Measurements from ENCODE around the gene ROBO2. TPM values are rescaled to one million over a fixed set of nuclear protein-coding genes. Genes with fewer than 3 reads are reported as not detected.

The ROBO2 gene
- total RNA-seq, 1 donor from 2014 or later: 330 TPM

DNA sequence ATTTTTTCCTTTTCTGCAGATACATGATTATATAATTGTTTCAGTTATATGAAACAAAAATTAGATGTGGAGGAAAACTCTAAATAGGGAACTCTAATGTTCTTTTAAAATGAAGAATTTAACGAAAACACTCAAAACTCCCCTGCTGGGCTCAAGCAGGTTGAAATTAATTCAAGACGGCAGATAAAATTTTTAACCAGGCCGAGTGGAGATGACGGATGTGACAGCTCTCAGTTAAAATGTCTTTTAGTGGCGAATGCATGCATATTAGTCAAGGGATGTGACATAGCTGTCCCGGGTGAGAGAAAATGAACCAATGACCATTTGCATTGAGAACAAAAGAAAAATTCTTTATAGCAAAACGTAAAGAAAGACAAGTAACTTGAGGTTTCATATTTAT lies 110.1 kb downstream of the ROBO2 start:
- peaks cover 2% of the 10 kb centered on the region for H3K27me3 Mint-ChIP-seq (ENCODE audit: unreplicated experiment)
- peak overlapping the region; percentile 43 for H3K4me3 Mint-ChIP-seq (ENCODE audit: unreplicated experiment)
- TF ChIP-seq, protein P1, sequence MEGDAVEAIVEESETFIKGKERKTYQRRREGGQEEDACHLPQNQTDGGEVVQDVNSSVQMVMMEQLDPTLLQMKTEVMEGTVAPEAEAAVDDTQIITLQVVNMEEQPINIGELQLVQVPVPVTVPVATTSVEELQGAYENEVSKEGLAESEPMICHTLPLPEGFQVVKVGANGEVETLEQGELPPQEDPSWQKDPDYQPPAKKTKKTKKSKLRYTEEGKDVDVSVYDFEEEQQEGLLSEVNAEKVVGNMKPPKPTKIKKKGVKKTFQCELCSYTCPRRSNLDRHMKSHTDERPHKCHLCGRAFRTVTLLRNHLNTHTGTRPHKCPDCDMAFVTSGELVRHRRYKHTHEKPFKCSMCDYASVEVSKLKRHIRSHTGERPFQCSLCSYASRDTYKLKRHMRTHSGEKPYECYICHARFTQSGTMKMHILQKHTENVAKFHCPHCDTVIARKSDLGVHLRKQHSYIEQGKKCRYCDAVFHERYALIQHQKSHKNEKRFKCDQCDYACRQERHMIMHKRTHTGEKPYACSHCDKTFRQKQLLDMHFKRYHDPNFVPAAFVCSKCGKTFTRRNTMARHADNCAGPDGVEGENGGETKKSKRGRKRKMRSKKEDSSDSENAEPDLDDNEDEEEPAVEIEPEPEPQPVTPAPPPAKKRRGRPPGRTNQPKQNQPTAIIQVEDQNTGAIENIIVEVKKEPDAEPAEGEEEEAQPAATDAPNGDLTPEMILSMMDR (IDR thresholded peaks at IDR 0.05; ENCODE audit: partially characterized antibody, unreplicated experiment): no peak
- peaks cover 4% of the 10 kb centered on the region for H3K9me3 Mint-ChIP-seq (ENCODE audit: unreplicated experiment)
- no peaks in the 10 kb centered on the region for H3K36me3 Mint-ChIP-seq (ENCODE audit: unreplicated experiment)
- peaks cover 33% of the 10 kb centered on the region for H3K4me1 Mint-ChIP-seq (ENCODE audit: low read depth, unreplicated experiment)
- no peak for DNase-seq
- peak overlapping the region; percentile 43 for H3K27ac Mint-ChIP-seq (ENCODE audit: unreplicated experiment)

DNA sequence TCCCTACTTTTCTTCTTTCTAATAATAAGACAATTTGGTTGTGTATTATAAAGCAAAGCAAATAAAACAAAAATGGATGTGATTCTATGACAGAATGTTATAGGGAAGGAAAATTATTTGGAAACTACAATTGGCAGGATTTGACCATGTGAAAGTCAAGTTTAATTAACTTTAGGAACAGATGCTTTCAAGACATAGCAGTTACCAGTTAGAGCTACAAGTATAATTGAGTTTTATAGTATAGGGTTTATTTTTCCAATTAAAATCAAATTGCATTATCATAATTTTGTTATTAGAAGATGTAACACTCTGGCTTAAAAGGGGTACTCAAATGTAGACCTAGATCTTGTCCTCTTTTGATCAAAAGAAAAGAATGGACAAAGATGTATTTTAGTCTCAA lies 110.9 kb downstream of the ROBO2 start:
- H3K4me1 Mint-ChIP-seq (ENCODE audit: low read depth, unreplicated experiment): peaks cover 33% of the 10 kb centered on the region
- H3K27me3 Mint-ChIP-seq (ENCODE audit: unreplicated experiment): peaks cover 2% of the 10 kb centered on the region
- no peak overlapping the region for H3K27ac Mint-ChIP-seq (ENCODE audit: unreplicated experiment)
- H3K9me3 Mint-ChIP-seq (ENCODE audit: unreplicated experiment): peaks cover 4% of the 10 kb centered on the region
- DNase-seq: no peak
- no peaks in the 10 kb centered on the region for H3K36me3 Mint-ChIP-seq (ENCODE audit: unreplicated experiment)
- no peak overlapping the region for H3K4me3 Mint-ChIP-seq (ENCODE audit: unreplicated experiment)
- TF ChIP-seq, protein P1 (IDR thresholded peaks at IDR 0.05; ENCODE audit: partially characterized antibody, unreplicated experiment): no peak

DNA sequence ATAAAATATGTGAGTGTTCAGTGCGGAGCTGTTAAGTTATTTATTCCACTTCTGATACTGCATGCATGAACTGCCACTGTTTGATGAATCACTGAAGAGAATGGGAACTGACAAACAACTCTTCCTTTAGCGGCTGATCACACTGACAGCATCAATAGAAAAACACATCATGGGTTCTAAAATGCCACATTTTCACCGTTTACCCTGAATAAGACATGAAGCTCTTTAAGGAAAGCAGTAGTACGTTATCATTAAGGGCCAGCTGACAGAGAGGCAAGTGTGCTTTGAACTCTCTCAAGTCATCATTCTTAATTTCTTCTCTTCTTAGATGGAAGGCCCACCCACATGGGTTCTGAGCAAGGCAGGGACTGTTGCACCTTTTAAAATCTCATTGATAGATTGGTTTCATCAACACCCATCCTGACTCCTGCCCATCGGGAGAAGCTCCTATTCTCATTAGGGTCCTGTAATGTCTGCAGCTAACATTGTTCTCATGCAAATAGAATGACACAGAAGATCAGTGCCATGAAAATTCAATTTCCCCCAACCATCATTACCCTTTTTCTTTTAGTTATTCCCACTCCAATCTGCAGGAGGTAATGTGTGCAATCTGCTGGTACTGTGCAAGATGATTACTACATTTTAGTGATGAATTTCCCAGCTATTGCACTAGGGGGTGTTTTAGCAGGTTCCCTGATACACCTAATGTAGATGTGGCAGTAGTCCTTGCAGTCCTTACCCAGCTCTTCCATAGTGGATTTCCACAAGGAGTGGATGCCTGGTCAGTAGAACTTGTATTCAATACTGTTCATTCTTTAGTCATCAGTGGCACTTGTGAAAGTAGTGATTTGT lies 119.1 kb downstream of the ROBO2 start:
- Mint-ChIP-seq H3K4me1 (ENCODE audit: low read depth, unreplicated experiment) (peaks cover 35% of the 10 kb centered on the region), H3K9me3 (ENCODE audit: unreplicated experiment) (no peaks in the 10 kb centered on the region), H3K27me3 (ENCODE audit: unreplicated experiment) (peaks cover 1% of the 10 kb centered on the region), H3K4me3 (ENCODE audit: unreplicated experiment) (no peak overlapping the region), H3K36me3 (ENCODE audit: unreplicated experiment) (no peaks in the 10 kb centered on the region), H3K27ac (ENCODE audit: unreplicated experiment) (no peak overlapping the region)
- no peak for DNase-seq
- TF ChIP-seq, protein P1 (IDR thresholded peaks at IDR 0.05; ENCODE audit: partially characterized antibody, unreplicated experiment): peak; percentile 20

DNA sequence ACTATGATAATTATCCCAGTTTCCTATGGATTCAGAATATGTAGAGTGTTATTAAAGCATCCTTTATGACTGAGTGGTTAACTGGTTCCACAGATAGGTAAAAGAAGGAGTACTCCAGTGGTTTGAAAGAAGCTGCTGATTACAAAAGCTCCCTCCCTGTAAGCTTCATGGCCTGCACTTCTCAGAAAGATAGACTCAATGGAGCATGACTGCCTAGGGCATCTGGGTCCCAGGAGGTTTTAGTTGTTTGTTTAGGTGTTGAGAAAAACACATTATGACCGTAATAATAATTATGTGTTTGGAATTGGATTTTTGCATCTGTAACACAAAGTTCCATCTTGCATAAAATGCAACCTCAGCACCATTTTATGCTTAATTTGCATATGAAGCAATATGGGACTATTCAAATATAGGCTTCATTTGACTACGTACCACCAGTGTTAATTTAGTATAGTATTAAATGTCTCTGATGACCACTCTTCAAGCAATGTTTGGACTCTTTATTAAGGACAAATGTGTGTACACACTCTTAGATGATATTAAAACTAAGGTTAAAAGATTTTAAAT lies 121.1 kb downstream of the ROBO2 start:
- TF ChIP-seq, protein P1 (IDR thresholded peaks at IDR 0.05; ENCODE audit: partially characterized antibody, unreplicated experiment): no peak
- Mint-ChIP-seq H3K9me3 (ENCODE audit: unreplicated experiment) (no peaks in the 10 kb centered on the region), H3K4me3 (ENCODE audit: unreplicated experiment) (no peak overlapping the region), H3K4me1 (ENCODE audit: low read depth, unreplicated experiment) (peaks cover 38% of the 10 kb centered on the region), H3K27ac (ENCODE audit: unreplicated experiment) (peak overlapping the region; percentile 72), H3K27me3 (ENCODE audit: unreplicated experiment) (peaks cover 3% of the 10 kb centered on the region), H3K36me3 (ENCODE audit: unreplicated experiment) (no peaks in the 10 kb centered on the region)
- DNase-seq: no peak

DNA sequence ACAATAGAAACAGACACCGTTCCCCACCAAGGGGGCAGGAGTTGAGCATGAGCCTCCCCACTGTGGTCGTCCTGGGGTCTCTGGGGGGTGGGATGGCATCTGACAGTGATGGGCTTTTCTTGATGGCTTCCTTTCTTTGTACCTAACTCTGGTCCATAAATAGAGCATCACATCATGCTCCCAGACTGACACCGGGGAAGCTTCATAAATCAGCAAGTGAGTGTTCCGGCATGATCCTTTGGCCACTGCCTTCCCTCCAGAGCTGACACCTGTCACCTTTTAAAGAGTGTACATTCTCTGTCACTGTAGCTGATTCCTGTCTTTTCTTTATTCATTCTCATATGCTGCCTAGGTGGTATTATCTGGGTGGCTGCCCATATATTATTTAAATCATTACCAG lies 129.9 kb downstream of the ROBO2 start:
- TF ChIP-seq, protein P1 (IDR thresholded peaks at IDR 0.05; ENCODE audit: partially characterized antibody, unreplicated experiment): no peak
- Mint-ChIP-seq H3K4me3 (ENCODE audit: unreplicated experiment) (peak overlapping the region; percentile 66), H3K27ac (ENCODE audit: unreplicated experiment) (no peak overlapping the region), H3K4me1 (ENCODE audit: low read depth, unreplicated experiment) (peaks cover 55% of the 10 kb centered on the region), H3K9me3 (ENCODE audit: unreplicated experiment) (no peaks in the 10 kb centered on the region), H3K27me3 (ENCODE audit: unreplicated experiment) (no peaks in the 10 kb centered on the region), H3K36me3 (ENCODE audit: unreplicated experiment) (no peaks in the 10 kb centered on the region)
- DNase-seq: no peak
